ENCODE results near the gene CTNNA2.

DNA sequence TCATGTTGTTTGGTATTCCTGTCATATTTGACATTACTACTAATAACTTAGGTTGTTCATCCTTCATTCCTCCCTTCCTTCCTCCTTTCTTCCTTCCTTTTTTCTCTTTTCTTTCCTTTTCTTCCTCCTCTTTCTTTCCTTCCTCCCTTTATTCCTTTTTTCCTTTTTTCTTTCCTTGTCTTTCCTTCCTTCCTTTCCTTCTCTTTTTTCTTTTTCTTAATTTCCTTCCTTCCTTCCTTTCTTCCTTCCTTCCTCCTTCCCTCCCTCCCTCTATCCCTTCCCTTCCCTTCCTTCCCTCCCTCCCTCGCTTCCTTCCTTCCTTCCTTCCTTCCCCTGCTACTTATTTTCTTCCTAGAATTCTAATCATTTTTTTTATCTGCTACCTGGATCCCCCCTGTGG, 66.1 kb downstream of the CTNNA2 start:
- TF ChIP-seq, protein P1, sequence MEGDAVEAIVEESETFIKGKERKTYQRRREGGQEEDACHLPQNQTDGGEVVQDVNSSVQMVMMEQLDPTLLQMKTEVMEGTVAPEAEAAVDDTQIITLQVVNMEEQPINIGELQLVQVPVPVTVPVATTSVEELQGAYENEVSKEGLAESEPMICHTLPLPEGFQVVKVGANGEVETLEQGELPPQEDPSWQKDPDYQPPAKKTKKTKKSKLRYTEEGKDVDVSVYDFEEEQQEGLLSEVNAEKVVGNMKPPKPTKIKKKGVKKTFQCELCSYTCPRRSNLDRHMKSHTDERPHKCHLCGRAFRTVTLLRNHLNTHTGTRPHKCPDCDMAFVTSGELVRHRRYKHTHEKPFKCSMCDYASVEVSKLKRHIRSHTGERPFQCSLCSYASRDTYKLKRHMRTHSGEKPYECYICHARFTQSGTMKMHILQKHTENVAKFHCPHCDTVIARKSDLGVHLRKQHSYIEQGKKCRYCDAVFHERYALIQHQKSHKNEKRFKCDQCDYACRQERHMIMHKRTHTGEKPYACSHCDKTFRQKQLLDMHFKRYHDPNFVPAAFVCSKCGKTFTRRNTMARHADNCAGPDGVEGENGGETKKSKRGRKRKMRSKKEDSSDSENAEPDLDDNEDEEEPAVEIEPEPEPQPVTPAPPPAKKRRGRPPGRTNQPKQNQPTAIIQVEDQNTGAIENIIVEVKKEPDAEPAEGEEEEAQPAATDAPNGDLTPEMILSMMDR (IDR thresholded peaks at IDR 0.05) = no peak
- no peak for TF ChIP-seq POLR2A (IDR thresholded peaks at IDR 0.05)

All from right lobe of liver (tissue), 4 donors.